GM18907 (cell line): ENCODE measurements around the gene NUAK2.

Experiments
- ATAC-seq: cut with Tn5 transposase; IDR thresholded peaks from one replicate; pipeline ENCODE4 v1.9.1; 2021; ENCODE audit warnings: mild to moderate bottlenecking, moderate library complexity; ENCODE audit not compliant: unreplicated experiment

Gene NUAK2

DNA sequence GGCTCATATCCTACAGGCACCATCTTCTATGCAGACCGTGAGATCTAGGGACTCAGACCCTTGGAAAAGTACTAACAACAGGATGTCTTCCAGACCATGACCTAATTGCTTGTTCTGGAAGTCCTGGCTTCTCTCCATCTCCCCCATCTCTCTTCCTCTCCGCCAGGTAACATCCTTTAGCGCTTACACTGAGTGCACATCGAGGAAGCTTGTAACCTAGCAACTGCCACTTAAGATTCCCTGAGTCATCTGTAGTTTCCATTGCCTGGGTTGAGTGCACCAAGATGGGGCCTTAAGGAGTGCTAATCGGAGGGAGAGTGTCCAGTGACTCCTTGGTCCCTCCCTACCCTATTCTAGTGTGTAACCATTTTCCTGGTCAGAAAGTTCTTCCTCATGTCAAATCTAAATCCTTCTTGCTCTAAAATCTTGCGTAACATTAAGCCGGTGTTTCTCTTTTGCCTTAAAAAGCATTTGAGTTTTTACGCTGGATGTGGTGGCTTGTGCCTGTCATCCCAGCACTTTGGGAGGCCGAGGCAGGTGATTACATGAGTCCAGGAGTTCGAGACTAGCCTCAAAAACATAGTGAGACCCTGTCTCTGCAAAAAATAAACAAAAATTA lies 25.5 kb upstream of the NUAK2 start:
- no peak for ATAC-seq

DNA sequence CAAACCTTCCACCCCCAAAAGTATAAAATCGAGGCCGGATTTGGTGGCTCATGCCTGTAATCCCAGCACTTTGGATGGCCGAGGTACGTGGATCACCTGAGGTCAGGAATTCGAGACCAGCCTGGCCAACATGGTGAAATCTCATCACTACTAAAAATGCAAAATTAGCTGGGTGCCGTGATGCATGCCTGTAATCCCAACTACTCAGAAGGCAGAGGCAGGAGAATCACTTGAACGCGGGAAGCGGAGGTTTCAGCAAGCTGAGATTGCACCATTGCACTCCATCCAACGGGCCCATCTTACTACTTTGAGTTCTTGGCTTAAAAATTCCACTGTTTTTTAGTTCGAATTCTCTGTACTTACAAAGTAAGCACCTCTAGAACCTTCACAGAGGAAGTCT lies 24.2 kb upstream of the NUAK2 start:
- no peak for ATAC-seq

DNA sequence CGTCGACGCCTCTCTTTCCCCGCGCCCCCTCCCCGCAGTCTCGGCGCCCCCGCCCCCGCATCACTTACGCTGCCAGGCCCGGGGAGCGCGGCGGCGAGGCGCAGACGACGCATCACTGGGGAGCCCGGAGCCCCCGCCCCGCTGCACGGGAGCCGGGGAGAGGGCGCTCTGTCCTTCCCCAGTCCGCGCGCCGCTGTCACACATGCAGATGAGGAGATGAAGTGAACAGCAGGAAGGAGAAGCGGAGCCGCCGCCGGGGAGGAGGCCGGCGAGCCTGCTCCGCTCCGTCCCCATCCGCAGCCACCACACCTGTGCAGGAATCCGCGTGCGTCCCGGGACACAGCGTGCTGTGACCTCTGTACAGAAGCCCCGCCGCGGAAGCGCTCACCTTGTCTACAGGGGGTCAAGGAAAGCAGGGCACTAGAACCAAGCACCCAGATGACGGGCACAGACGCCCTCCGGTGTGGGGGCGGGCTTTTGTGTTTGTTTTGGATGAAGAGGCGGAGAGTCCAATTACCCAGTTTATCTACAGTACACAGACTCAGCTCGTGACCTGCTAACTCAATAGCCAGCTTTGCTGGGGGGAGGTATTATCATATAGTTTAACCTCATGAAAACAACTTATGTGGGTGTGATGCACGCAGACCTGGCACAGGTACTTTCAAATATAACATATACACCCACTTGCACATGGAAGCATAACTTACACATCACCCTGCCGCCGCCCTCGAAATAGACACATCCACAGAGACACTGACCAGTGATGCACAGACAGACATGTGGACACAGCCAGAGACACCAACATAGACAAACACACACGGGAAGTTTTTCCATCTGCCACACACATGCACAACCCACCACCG lies 22.8 kb upstream of the NUAK2 start:
- ATAC-seq, result no peak

DNA sequence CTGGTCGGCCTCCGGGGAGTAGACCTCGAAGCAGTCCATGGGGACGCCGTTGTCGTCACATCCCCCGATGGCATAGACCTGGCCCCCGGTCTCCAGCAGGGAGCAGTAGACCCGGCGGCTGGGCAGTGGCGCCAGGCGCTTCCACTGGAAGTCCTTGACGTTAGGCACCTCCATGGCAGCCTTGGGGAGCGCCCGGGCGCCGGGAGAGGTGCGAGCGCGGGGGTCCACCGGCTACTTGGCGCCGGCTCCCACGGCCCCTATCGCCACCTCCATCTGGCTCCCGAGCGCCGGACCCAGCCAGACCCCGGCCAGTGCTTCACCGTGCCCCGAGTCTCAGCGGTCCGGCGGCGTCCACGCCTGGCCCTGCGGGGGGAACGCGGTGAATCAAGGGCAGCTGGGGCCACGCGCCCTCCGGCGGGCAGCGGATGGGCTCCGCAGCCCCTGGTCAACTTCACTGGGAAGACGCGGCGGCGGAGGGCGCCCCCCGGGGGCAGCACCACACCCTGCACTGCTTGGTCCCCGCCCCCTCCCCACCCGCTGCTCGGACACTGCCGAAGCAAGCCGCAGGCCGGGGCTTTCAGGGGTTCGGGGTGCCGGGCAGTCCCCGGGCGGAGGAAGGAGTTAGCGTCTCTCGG lies 22.0 kb upstream of the NUAK2 start:
- no peak for ATAC-seq

DNA sequence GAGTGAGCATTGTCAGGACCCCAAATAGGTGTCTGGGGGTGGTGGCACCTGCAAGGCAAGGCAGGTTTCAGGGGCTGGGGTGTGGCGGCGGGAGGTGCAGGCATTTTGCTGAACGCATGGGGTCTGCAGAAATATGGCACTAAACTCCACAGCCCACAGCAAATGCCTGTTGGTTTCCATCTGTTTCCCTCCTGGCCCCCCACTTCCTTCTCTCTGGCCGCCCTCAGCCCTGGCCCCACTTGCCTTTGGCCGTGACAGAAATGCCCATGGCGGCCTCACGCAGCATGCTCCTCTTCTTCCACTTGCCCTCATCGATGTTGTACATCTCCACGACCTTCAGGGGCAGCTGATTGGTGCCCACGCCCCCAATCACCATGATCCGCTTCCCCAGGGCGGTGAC lies 21.4 kb upstream of the NUAK2 start:
- ATAC-seq, result no peak

DNA sequence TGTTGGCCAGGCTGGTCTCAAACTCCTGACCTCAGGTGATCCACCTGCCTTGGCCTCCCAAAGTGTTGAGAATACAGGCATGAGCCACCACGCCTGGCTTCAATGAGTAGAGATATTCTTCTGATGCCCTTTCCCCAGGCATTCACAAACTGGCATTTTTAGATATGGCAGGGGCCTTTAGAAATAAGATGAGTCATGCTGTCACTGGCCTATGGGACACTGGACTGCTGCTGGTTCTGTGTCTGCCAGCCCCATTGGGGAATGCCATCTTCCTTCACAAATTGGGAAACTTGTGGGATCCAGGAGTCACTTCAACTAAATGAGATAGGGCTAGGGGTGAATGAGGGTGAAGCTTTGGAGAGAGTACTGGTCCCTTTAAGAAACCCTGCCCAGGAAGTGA lies 19.1 kb upstream of the NUAK2 start:
- no peak for ATAC-seq

DNA sequence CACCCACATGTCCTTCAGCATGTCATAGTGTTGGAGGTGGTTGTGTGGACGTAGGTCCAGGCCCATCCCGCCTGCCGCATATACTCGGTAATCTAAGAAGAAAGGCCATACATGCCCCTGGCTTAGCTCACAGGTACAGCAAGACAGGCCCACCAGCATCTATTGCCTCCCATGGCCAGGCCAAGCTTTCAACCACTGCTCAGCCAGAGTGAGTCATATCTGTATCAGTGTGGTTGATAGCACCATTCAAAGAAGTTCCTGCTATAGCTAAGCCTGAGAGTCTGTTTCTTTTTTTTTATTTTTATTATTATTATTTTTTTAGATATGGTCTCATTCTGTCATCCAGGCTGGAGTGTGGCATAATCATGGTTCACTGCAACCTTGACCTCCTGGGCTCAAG lies 18.2 kb upstream of the NUAK2 start:
- peak; percentile 54 for ATAC-seq

DNA sequence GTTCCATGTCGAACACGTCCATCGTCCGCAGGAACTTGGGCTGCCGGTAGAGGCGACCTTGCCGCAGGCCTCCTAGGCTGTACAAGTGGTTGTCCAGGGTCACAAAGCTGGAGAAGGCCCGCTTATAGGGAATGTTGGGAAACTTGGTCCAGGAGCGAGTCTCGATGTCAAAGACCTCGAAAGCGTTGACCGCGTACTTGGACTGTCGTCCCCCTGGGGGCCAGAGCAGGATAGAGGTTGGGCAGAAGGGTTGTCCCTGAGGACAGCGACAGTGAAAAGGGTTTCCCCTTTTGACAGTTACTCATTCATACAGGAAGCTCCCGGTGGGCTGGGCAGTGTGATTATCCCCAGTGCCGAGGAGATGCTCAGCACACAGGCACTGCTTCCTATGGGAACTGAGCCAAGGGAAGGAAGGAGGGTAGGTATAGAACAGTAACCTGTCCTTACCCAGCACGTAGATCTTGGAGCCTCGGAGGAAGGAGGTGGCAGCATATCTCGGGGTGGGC lies 17.7 kb upstream of the NUAK2 start:
- ATAC-seq, result no peak

DNA sequence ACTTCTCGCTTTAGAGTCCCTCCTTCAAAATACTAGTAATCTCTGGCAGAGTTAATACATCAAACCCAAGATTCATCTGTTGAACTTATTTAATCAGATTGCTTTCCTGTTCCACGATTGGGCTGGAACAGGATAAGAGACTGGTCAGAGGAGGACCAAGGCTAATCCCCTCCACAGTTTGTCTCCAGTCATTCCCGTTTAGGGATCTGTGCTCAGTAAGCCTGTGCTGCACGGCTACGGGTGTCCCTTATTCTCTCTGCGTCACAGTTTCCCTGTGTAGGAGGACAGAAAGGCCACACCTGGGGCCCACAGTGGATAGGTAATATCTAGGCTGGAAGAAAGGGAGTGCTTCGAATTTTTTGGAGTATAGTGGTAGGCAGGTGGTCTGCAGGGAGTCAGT lies 16.5 kb upstream of the NUAK2 start:
- no peak for ATAC-seq

DNA sequence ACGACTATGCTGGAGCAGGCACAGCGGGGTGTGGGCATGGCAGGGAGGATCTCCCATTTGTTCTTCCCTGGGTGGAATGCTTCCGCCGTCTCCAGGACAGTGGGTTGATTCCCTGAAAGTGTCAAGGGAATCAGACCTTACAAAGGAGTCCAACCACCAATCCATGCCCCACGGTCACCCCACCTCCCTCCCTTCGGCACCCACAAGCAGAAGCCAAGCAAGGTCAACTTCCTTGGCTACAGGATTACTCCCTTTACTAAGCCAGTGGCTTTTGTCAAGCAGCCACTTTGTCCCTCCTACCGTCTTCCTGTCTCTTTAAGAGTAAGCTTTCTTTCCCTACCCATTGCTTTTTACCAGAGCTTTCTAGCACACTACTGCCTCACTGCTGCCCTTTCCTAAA lies 15.9 kb upstream of the NUAK2 start:
- ATAC-seq, result no peak

DNA sequence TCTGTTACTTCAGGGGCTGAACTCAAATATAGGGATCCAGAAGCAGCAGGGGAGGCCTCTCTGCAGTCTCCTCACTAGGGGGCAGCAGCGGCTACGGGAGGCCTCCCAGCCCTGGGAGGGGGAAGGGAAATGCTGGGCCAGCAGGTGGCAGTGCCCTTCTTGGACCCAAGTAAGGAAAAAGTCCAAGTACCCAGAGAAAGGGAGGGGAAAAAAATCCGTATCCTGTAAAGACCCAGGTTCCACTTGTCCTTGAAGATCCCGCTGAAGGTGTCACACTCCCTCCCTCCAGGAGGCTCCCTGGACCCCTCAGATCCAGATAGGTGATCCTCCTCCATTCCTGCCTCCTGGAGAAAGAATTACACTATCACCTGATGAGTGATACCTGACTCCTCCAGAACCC lies 14.1 kb upstream of the NUAK2 start:
- peak; percentile 62 for ATAC-seq

DNA sequence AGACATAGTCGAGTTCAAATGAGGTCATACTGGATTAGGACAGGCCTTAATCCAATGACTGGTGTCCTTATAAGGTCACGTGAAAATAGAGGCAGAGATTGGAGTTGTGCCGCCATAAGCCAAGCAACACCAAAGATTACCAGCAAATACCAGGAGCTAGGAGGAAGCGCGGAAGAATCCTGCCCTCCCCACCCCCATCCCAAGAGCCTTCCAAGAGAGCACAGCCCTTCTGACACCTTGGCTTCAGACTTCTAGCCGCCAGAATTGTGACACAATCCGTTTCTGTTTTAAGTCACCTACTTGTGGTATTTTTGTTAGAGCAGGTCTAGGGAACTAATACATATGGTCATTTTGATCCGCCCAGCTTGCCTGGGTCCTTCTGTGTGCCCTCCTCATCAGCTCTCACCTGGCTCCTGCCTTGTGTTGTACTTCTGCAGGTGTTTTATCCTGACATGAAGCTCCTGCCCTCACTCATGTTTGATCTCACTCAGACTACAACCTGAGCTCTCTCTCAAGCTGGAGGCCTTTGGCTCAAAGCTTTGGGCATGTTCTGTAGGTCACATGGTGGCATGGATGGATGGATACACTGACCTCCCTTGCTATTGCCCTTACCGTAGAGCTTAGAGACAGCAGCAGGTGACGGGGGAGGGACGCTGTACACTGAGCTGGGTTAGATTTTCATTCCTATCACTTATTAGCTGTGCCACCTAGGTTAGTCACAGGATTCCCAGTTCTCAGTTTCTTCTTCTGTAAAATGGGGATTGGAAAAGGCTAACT lies 10.7 kb upstream of the NUAK2 start:
- ATAC-seq, result no peak

DNA sequence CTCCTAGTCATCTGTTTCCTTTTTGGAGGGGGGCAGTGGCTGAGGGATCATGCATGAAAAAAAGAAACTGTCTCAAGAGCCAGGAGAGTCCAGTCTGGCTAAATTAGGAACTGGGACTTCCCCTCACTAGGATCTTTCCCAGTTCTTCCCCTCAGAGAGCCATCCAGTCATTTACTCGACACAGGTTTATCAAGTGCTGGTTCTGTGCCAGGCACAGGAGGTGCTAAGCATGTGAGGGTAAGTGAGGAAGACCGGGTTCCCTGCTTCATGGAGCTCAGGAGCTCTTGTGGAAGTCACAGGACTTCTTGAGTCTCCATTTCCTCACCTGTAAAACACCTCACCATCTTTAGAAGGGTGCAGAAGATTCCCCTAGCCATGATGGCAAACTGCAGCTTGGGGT lies 8.6 kb upstream of the NUAK2 start:
- no peak for ATAC-seq

DNA sequence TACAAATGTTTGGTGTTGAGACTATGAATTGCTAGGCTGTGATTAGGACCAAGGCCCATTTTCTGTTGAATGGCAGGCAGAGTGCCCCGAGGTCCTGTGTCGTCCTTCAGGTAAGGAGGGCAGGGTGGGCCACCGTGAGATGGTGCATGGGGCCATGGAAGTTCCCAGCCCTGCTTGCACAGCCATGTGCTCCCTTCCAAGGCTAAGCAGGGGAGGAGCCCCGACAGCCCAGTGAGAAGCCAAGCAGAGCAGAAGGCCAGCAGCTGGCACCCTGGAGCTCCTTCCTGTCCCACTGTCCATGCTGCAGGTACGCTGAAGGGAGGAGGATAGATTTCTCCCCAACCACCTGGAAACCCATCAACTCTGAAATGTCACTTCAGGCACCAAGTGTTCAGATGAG lies 8.2 kb upstream of the NUAK2 start:
- ATAC-seq, result no peak

DNA sequence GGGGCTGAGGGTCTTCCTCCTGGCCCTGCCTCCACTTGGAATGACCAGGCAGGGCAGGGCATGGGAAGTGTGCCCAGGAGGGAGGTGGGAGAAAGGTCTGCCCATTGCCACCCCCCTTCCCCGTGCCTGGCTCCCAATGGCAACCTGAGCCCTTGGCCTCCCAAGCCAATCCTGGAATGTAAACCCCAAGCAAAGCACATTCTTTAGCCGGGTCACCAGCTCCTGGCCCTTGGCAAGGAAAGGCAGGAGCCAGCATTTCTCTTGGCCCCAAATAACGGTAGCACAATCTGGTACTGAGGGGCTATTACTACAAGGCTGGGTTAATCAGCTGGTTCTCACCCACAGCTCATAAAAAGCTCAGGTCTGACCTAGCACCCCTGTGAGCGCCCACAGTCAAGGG lies 6.9 kb upstream of the NUAK2 start:
- no peak for ATAC-seq

DNA sequence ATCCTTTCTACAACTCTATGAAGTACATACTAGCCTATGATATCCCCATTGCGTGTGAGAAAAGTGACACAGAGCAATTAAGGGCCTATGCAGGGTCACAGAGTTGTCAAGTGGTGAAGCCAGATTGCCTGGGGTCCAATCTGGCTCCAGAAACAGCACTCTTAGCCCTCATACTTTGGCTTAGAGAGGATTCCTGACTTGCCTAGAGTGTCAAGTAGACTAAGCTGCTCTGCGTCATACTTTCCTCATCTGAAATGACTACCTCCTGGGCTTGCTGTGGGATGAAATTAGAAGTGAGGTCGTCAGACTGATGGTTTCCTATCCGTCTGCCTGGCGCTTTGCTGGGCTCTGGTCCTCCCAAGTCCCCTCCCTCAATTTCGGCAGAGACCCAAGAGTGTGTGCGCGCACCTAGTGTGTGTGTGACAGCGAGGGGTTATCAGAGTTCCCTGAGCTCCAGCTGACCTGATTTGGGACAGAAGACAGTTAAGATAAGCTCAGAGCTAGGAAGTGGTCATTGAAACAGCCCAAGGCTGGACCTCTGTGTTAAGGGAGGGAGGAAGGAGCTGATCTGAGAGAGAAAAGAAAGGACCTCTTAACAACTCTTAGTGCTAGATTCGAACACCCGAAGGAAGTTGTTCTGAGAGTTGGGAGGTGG lies 5.4 kb upstream of the NUAK2 start:
- no peak for ATAC-seq

DNA sequence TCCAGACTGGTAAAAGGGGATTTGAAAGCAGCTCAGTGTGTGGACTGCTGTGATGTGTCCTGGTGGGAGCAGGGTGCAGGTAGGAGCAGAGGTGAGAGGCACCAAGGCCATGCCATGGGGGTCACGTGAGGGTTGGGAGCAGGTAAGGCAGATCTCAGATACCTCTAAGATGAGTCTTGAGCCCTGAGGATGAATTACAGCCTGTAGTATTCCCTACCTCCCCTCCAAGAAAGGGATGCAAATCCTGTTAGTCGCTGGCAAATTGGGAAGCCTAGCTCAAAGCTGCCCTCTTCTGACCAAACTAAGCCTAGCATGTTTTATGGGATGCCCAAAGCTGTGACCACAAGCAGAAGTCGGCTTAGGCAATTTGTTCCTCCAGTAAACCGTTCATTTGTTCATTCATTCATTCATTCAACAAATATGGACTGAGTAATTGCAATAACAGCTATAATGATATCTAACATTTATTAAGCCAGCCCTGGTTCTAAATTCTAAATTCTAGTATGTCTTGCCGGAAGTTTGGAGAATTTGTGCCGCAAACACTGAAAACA lies 3.9 kb upstream of the NUAK2 start:
- ATAC-seq, result no peak

DNA sequence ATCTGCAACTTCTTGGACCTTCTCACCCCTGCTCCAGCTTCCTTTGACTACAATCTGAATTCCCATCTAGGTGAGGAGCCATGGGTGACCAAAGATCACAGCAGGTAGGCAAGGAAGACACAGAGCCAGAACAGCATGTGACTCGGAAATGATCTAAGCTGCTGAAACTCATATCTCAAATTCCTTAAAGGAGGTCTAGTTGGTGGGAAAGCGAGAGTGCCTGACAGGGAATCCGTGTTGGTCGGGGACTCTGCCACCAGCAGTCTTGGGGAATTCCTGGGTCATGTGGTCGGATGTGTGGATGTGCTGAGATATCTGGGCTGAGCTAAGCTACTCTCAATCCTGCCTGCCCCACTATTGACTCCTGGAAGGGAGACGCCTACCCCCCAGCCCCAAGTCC lies 3.2 kb upstream of the NUAK2 start:
- ATAC-seq, result no peak

DNA sequence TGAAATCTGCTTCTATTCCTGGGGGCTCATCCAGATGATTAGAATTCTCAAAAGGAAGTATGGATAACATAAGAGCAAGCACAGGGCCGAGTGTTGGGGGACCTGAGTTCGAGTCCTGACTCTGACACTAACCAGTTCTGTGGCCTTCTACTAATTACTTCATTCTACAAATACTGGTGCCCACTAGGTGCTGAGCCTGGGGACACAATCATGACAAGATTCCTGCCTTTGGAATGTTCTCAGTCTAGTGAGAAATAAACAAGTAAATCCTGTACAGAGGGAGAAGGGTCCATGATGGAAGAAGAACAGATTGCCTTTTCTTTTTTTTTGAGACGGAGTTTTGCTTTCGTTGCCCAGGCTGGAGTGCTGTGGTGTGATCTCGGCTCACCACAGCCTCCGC lies 2.2 kb upstream of the NUAK2 start:
- no peak for ATAC-seq

DNA sequence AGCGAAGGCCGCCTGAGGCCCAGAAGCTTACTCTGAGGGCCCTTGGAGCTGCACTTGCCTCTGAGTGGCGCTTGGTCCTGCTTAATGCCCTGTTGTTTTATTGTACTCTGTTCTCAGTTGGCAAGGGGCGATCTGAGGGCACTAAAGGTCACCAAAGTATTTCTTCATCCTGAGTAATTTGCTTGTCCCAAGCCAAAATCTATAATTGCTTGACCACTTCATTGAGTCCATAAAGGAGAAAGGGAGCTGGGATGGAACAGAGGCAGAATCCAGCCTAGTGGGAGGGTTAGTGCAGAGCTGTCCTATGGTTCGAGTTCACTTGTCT lies 376 bp upstream of the NUAK2 start:
- no peak for ATAC-seq
